Inflammatory macrophage (primary cell): Measurements from ENCODE around the gene PIK3AP1.
A peak's percentile ranks its signal among the peaks of the same experiment; 100 is the strongest.
"Not testable (repeated sequence)": the region's sequence is repeated elsewhere in the genome, so short reads cannot be mapped to it uniquely, and the experiment has no call there.

Experiments
- DNase-seq, 2 donors: peaks; one replicate each; pipeline ENCODE4 v3.0.0-alpha.2; 2020 to 2022

Gene PIK3AP1

DNA sequence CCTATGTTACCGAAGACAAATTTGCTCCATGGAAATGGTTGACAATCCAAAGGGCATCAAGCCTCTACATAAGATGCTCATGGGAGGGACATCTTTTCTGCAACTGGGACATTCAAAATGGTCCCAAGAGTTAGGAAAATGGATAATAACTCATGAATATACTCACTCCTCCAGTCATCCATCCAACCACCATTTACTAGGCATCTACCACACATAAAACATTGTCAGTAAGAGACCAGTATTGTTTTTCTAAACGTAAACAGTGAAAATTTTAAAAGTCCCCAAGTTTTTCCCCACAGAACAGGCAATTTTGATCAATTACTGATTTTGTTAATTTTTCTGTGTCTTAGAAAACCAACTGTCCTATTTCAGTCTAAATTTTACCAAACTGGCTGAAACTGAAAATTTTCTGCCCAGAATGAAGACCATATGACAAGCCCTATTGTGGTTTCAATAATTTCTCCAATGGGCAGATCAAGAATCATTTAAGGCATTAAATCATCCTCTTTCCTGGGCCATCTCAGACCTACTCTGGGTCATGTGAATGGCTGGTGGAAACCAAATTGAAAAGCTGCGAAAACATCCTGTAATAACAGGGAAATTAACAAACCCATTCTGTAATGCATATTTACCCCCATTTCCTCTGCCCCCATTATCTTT lies 24.2 kb downstream of the PIK3AP1 start:
- DNase-seq, result no peak

DNA sequence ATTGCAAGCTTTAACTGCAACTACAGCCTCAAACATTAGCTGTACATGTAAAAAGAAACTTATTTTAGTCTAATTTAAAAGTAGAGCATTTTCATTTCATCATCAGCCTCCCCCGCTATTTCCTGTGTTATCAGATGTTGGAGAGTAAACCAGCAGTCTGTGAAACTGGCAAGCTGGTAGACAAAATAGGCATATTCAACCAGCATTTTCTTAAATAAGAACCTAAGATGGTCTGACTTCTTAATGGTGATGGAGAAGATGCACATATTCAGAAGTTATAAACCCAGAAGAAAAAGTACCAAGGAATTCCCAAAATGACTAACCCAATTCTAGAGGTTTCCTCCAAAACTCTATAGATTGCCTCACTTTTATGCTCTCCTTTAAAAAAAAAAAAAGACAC lies 24.9 kb downstream of the PIK3AP1 start:
- DNase-seq, result peak; percentile 19 to 45

DNA sequence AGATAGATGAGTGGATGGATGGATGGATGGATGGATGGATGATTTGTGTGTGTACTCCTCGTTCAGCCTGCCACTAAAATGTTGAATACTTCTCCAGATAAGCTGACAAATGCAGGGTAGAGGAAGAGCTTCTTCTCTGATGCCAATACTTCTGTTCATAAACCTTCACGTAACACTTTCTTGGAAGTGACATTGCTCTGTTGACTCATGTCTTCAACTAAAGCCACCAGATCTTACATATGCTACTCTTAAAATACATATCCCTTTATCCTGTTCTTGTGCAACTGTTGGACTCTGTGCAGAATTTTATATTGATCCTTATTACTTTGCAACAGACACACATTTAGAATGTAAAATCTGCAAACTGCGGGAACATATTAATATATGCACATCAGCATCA lies 26.9 kb downstream of the PIK3AP1 start:
- DNase-seq, result no peak

DNA sequence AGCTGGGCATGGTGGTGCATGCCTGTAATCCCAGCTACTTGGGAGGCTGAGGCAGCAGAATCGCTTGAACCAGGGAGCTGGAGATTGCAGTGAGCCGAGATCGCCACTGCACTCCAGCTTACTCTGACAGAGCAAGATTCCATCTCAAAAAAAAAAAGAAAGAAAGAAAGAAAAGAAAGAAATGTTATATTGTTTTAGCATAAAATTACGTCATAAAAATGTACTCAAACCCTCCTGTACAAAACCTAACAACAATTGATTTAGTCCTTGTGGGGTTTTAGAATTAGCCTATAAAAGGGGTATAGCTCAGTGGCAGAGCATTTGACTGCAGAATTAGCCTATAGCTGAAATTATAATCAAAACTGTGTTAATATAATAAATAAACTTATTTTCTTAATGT lies 27.9 kb downstream of the PIK3AP1 start:
- no peak for DNase-seq

DNA sequence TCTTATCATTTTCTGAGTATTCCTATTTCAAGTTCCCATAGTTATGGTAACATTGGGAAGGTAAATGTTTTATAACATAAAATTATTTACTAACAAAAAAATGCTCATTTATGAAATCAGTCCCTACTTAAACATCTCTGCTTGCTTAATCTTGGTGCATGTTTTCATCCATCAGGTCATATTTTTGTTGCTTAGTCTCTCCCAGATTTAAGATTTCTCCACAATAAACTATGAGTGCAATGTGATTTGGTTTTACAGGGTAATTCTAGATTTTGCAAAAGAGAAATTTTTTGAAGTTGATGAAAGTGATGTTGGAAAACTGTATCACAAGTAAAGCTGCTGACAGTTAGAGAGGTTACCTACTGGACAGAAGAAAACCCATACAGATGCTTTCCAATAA lies 28.6 kb downstream of the PIK3AP1 start:
- no peak for DNase-seq

DNA sequence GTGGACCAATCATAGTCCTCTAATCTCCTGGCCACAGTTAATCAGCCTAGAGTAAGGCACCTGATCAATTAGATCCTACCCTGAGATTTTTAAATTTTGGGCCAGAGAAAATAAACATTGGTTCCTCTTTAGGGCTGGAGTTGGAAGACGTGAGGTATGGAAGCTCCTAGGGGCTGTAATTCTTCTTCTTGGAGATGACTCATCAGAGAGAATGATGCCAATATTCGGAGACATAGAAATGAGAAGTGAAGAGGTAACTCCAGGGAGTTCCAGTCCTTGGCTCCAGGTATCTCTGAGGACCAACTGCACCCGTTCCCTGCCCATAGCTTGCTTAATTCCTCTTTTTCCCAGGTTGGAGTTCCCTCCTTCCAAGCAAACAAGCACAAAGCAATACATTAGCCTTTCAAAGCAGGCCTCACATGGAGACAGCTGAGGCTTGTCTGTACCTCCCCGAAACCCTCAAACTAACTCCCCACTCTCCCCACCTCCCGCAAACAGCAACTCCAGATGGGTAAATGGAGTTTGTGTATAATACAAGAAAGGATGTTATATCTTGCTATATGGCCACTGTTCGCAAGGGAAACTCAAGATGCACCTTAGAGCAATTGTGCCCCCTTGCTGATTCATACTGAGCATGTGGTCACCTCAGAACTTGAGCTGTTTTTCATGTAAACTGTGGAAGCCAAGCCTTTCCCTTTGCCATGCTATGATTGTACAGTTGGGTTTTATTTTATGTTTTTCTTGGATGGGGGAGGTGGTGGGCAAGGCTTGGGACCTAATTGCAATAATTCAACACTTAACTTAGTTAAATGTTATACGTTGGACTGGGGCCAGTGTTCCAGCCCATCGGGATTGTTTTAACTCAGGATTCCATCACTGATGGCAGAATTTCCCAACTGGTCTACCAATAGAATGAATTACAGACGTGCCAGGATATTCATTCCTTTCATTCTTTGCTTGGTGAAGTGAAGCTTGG lies 29.3 kb downstream of the PIK3AP1 start:
- no peak for DNase-seq

DNA sequence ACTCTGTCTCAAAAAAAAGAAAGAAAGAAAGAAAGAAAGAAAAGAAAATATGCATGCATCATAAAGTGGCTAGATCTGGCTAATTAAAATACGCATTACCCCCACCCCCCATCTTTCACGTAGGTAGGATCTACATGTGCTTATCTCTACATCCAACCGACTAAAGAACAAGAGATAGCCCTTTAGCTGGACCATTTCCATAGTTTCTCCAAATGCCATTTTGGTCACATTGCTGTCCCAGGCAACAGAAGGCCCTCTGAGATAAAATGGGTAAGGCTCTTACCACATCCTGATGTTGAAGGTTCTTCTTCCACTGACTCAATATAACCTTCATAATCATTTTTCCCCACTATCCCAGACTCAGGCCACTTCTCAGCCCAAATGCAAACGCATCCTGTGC lies 31.5 kb downstream of the PIK3AP1 start:
- no peak for DNase-seq

DNA sequence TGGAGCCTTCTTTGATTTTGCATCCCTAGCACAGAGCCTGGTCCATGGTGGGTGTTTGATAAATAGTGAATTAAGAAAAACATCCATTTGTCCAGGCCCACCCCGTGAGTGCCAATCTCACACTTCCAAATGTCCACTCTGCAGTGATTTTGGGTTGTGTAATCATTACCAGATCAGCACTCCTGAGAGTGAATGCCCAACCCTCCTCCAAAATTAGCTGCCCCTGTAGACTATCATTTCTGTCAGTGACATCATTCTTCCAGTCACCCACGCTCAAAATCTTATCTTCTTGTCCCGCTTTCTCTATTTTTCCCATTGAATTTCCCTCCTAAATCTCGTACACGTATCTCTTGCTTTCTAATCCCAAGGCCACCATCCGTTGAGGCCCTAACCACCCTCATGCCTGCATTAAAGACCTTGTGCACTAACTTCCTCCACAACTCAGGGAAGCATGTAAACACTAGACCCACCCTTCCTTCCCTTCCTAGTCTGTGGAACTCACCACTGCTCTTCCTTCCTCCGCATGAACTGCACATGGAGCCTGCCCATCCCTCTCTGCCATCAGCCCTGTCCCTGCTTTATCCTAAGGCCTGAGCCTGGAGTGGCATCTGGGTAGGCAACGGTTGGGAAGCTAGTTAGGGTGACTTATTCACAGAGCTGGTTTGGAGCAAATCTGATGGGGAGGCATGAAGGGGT lies 32.8 kb downstream of the PIK3AP1 start:
- DNase-seq, result peak; percentile 40 to 49

DNA sequence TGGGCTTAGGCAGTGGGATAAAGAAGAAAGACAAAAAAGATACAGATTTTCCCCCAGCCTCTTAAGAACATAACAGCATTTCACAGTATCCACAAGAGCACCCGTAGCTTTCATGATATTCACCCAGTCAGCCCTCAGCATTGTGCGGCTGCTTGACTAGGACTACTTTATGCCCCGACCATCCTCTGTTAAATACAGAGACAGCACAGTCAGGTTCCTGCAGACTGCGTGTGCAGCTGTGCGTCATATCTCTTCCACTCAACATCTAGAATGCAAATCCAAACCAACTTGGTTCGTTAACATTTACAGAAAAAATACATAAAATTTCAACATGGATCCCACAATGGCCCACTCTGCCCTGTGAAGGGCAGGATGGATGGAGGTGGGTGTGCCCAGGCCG lies 33.8 kb downstream of the PIK3AP1 start:
- no peak for DNase-seq

DNA sequence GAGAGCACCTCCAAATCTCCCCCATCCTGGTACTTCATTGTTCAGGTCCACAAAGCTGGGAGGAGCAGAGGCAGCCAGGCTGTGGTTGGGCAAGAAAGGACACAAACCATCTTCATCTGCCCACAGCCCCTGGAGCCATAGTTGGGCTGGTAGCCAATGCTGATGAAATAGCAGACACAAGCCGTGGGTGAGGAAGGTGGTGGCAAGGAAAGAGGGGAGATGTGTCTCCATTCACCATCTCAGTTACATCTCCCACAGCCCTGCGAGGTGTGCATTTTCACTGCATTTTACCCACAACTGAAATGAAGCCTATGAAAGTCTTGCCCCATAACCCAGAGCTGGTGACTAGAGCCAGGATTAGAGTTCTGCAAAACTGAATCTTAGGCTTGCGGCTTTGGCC lies 35.0 kb downstream of the PIK3AP1 start:
- DNase-seq, result peak; percentile 54 to 58

DNA sequence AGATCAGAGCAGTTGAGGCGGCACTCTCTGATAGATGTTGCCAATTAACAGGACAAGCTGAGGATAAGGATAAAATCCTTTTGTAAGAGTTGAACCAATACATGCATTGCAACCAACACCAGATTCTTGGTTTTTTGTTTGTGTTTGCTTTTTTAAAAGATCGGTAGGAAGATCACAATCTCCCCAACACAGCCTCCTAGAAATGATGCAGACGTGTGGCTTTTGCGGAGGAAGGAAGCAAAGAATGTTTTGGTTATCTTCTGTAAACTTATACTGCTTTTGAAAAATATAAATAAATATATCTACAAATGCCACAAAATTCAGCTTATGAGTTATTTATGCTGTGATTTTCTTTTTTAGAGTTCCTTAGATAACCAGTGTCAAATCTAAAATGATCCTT lies 35.5 kb downstream of the PIK3AP1 start:
- DNase-seq, result no peak

DNA sequence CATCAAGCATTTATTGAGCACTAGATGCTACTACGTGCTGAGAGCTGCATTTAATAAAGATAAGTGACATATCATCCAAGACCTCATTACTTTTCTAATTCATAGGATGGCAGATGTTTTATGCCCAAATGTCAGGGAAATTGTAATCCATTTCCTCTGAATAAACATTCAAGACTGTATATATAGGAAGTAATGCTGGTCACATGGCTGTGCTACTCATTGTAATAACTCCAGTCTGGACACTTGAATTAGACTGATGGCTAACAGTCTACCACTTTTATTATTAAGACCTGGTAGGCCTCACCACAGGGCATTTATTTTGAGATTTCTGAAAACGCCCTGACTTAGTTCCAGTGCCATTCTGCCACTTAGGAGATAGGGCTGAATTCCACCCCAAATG lies 36.6 kb downstream of the PIK3AP1 start:
- no peak for DNase-seq

DNA sequence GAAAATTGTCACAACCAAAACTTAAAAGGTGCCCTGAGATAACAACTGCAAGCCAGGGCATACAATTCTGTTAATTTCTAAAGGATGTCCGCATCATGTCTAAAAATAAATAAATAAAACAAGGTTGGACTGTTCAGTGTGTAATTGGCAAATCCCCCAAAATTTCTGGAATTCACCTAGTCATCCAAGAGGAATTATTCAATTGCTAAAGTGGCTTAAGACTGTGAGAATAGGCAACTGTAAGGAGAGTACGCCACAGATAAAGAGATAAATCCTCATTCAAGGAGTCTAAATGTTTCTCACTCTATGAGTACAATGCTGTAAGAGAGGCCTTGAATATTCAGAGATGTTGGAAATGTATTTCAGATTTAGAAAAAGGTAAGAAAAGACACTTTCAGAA lies 37.2 kb downstream of the PIK3AP1 start:
- DNase-seq, result no peak

DNA sequence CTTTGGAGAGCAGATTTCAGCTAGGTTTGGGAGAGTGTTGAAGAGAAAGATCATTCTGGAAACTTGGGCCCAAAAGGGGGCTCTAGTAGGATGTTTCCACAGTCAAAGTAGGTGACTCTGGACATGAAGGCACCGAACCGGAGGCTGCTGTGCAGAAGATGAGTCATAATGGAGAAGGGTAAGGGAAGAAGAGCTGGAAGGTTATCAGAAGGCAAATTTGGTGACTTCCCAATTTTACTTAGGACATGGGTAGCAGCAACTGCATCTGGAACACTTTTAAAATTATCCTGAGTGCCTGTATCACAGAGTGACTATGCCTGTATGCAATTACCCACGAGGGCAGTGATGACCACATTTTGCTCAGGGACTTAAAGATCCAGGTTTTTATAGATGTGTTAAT lies 38.8 kb downstream of the PIK3AP1 start:
- peak in 1 of 2 donors; percentile 43 for DNase-seq

DNA sequence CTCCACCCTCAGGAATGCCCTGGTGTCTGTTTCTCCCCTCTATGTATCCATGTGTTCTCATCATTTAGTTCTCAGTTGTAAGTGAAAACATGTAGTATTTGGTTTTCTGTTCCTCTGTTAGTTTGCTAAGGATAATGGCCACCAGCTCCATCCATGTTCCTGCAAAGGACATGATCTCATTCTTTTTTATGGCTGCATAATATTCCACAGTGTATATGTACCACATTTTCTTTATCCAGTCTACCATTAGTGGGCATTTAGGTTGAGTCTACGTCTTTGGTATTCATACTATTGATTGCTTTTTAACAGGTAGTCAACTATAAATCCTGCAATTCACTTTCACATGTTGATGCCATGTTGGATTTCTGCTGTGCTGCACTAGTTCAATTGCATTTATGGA lies 39.9 kb downstream of the PIK3AP1 start:
- not testable (repeated sequence) for DNase-seq

DNA sequence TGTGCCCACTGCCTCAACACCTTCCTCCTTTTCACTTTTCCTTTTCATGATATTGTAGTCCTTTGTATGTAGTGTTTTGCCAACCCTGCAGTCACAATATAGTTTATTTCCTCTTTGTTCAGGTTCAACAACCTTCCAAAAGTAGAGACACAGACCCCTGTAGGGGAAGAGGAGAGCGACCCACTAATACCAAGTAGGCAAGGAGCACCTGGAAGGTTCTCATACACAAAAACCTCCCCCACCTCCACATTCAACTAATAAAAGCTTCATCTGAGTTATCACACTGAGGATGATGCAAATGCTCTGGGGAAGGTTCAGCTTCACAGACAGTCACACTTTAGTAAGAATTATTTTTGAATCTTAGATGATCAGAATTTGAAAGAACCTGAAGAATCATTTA lies 41.6 kb downstream of the PIK3AP1 start:
- no peak for DNase-seq

DNA sequence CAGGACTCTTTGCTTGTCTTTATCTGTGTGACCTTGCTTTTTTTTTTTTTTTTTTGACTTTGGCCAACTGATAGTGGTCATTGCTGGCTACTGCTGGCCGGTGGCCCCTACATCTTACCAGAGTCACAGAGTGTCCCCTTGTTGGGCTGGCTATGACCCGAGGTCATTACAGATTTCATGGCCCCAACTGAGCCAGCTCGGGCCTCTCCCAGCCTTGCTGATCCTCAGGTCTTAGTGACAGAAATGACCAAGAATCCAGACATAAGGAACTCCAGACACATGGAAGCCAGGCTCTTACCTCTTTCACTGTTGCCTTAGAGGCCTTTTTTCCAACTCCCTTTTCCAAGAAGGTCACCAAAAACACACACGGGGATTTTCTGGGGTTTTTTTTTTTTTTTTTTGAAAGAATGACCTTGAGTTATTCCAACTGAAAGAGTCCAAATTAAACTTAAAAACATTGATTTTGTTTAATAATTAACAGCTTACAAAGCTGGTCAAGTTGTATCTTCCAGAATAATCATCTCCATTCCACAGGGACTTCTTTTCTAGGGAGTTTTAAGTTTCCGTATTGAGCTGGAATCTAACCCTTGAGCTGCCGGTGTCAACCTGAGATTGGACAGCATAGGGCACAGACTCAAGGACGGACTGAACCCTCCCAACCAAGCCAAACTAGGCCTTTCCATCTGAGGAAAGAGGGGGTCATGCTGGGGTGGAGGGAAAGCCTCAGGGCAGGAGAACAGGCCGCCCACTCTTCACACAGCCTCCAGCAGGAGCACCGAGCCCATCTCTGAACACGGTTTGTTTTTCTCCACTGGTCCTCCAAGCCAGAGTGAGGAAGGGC lies 43.8 kb downstream of the PIK3AP1 start:
- no peak for DNase-seq

DNA sequence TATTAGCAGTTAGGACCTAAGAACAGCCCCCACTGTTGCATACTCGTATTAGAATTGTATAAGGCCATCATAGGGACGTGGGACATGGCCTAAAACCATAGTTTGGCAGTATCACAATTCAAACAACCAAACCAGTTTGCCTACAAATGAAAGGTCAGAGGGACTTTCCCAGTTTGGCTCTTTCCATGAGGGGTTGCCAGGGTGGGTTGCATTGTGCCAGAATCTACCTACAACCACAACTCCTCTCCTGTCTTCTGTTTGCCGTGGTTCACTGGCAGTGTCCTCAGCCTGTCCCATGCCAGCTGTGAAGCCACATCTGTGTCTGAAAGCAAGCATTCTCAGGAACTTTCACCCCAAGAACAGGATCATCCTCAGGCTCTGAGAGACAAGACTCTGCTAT lies 44.5 kb downstream of the PIK3AP1 start:
- DNase-seq, result no peak

DNA sequence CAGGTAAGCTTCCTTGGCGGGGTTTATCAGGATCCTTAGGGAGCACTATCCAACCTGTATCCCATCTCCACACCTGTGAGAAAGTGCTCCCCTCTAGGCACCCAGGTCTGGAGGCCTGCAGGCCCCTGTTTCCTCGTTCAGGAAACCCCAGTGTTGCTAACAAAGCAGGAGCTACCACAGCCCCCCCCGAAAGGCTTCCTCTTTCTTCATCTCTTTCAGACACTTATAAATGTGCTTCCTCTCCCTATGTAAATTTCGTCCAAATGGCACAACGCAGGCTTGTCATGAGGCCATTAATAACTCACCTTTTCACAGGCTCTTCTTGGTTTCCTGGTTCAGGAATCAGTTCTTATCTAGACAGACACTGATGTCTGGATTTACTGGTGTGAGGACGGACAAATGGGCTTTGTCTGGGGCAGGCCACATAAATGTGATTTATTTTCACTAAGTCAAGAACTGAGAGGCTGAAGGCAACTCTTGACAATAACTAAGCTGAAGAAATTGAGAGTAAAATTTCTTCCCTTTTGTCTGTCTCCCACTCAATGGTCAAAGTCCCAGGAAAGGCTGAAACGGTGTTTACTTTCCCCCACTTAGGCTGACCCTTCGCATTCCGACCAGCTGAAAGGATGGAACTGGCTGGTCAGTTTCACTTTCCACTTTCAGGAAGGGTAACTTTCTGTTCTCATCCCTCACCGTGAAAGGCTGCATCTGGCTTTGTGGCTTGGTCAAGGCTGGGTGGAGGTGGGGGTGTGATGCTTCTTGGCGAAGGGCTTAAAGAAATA lies 46.8 kb downstream of the PIK3AP1 start:
- peak; percentile 83 to 84 for DNase-seq

DNA sequence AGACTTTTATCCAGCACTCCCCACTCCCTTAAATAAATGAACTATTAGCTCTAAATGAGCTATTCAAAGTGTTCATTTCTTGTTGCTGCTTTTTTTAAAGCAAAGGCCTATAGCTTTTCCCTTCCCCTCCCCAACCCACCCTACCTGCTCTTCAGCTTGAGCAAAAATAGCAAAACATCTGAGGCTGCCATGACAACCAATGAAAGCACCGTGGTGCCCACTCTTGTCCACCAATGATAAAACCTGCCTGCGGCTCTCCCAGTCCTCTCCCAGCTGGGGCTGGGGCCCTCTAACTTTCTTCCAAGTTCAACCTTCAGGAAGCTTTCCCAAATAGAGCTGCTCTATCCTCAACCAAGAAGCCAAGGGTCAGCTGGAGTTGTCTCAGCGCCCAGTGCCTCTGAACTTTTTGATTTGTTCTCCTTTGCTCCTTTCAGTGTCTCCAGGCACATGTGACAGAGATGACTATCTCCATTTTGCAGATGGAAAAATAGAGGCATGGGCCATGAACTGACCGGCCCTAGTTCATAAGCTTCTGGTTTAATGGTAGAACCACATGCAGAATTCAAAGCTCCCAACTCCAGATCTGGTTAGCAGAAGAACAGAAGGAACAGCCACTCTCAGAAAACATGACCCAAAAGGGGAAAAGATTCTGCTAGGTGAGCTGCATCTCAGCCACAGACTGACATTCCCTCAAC lies 47.7 kb downstream of the PIK3AP1 start:
- no peak for DNase-seq
